Sigmoid colon (tissue), 7 donors: ENCODE data around the gene RNF182. TPM values are rescaled to one million over a fixed set of nuclear protein-coding genes. Genes with fewer than 3 reads are reported as not detected.
"Not testable (repeated sequence)": the region's sequence is repeated elsewhere in the genome, so short reads cannot be mapped to it uniquely, and the experiment has no call there.

Source experiments
- DNase-seq: peaks from one replicate; pipeline ENCODE4 v3.0.0-alpha.2; 2019
- H3K27ac ChIP-seq, 4 donors: fragments of 200-600 bp; sonication (generic); one replicate each; pipeline ENCODE4 v1.5.1; 2016 to 2019; ENCODE audit warnings: mild to moderate bottlenecking in 1 of 4
- H3K27me3 ChIP-seq, 3 donors: fragments of 200-600 bp; sonication (generic); one replicate each; pipeline ENCODE4 v1.5.1; 2019; ENCODE audit warnings: mild to moderate bottlenecking in 1 of 3
- H3K36me3 ChIP-seq, 4 donors: fragments of 200-600 bp; sonication (generic); one replicate each; pipeline ENCODE4 v1.5.1; 2016 to 2019
- H3K4me1 ChIP-seq, 4 donors: fragments of 200-600 bp; sonication (generic); one replicate each; pipeline ENCODE4 v1.5.1; 2017 to 2019
- H3K4me3 ChIP-seq, 4 donors: fragments of 200-600 bp; sonication (generic); one replicate each; pipeline ENCODE4 v1.5.1; 2017 to 2019; ENCODE audit warnings: mild to moderate bottlenecking in 2 of 4, moderate library complexity in 1 of 4
- H3K9me3 ChIP-seq, 4 donors: fragments of 200-600 bp in 3 of 4; sonication (generic) in 3 of 4; one replicate each; pipeline versions ENCODE4 v1.5.1 to v1.6.1; 2013 to 2019
- CTCF ChIP-seq, 4 experiments: fragments of 450-650 bp in 3 of 4; fragments of 200-600 bp in 1 of 4; IDR thresholded peaks; one replicate each; pipeline ENCODE4 v1.5.1; 2016 to 2019; ENCODE audit warnings: antibody characterized with exemption in 4 of 4, mild to moderate bottlenecking in 3 of 4, moderate library complexity in 2 of 4
- EP300 ChIP-seq, 4 donors: sonication (generic); formaldehyde crosslinking; IDR thresholded peaks; one replicate each; pipeline ENCODE4 v1.6.1; 2017; ENCODE audit warnings: antibody characterized with exemption in 4 of 4
- POLR2A ChIP-seq, 2 donors: fragments of 450-650 bp; IDR thresholded peaks; one replicate each; pipeline ENCODE4 v1.6.1; 2016; ENCODE audit warnings: antibody characterized with exemption in 2 of 2, mild to moderate bottlenecking in 2 of 2, moderate library complexity in 2 of 2
- POLR2AphosphoS5 ChIP-seq, 4 donors: sonication (generic); formaldehyde crosslinking; IDR thresholded peaks; one replicate each; pipeline ENCODE4 v1.6.1; 2017; ENCODE audit warnings: antibody characterized with exemption in 4 of 4
- WGBS, 2 donors: extraction: QIAGEN DNeasy Blood & Tissue Kit; methylation state at CpG; one replicate each; pipeline ENCODE4 v1.1.7; 2013; 5-methylcytosine and 5-hydroxymethylcytosine counted together
- intact Hi-C: fragments of 100-400 bp; cut with DNase I; formaldehyde crosslinking; loops from one replicate; pipeline ENCODE4 v1.15.1; 2023
- polyA plus RNA-seq, 3 donors: library from polyadenylated mRNA; stranded (reverse); fragments of 200-250 nt; gene quantifications; one replicate each; pipeline ENCODE4 v1.2.3, GENCODE V29; 2013
- total RNA-seq, 4 donors: library from RNA; depleted of rRNA; stranded (reverse); fragments of >200 nt; gene quantifications; one replicate each; pipeline ENCODE4 v1.1.0, GENCODE V29; 2016
- donor health status: healthy with polysubstance abuse.
- donor health status: Bipolar disorder and iron deficiency.
- donor health status: healthy.

Gene RNF182
- total and polyA plus RNA-seq, 7 donors, result 0.06 to 0.71 (median 0.28) TPM; not detected in 2

GRCh38 chr6:13971303-13971702 is 46.6 kb downstream of the RNF182 start:
- DNase-seq, result no peak
- H3K27ac ChIP-seq, result no peak overlapping the region
- no peak overlapping the region for H3K4me3 ChIP-seq
- H3K4me1 ChIP-seq, result no peaks in the 10 kb centered on the region
- no peaks in the 10 kb centered on the region for H3K36me3 ChIP-seq
- H3K9me3 ChIP-seq, result peaks cover 0 to 21% (median 2%) of the 10 kb centered on the region in 4 donors
- no peak for TF ChIP-seq EP300 (IDR thresholded peaks at IDR 0.05)
- TF ChIP-seq POLR2AphosphoS5 (IDR thresholded peaks at IDR 0.05), result no peak
- TF ChIP-seq CTCF (IDR thresholded peaks at IDR 0.05), result no peak
- TF ChIP-seq POLR2A (IDR thresholded peaks at IDR 0.05), result no peak
- H3K27me3 ChIP-seq, result no peaks in the 10 kb centered on the region
- WGBS, 2 donors, result 77 to 80% methylated on average over 3 of the region's 3 CpGs
- intact Hi-C loops, result no loop called here

- H3K27ac ChIP-seq, intact Hi-C loops, H3K27me3 ChIP-seq, H3K4me3 ChIP-seq, H3K36me3 ChIP-seq, DNase-seq, H3K4me1 ChIP-seq: not testable (repeated sequence)
- H3K9me3 ChIP-seq, result peaks cover 0 to 21% (median 2%) of the 10 kb centered on the region in 4 donors
- 71 to 86% methylated on average over 3 of the region's 3 CpGs for WGBS, 2 donors
Measured at GRCh38 chr6:13972602-13973001, 47.9 kb downstream of the RNF182 start.

GRCh38 chr6:13973422-13973821 is 48.7 kb downstream of the RNF182 start:
- 93 to 94% methylated on average over 3 of the region's 3 CpGs for WGBS, 2 donors
- intact Hi-C loops, H3K4me1 ChIP-seq, H3K27ac ChIP-seq, H3K27me3 ChIP-seq, H3K4me3 ChIP-seq, DNase-seq, H3K36me3 ChIP-seq: not testable (repeated sequence)
- peaks cover 0 to 21% (median 2%) of the 10 kb centered on the region in 4 donors for H3K9me3 ChIP-seq

GRCh38 chr6:13978102-13978640 is 53.4 kb downstream of the RNF182 start:
- H3K27ac ChIP-seq, result no peak overlapping the region
- no peak for TF ChIP-seq POLR2A (IDR thresholded peaks at IDR 0.05)
- TF ChIP-seq EP300 (IDR thresholded peaks at IDR 0.05), result no peak
- no peak for TF ChIP-seq CTCF (IDR thresholded peaks at IDR 0.05)
- TF ChIP-seq POLR2AphosphoS5 (IDR thresholded peaks at IDR 0.05), result no peak
- H3K27me3 ChIP-seq, result no peaks in the 10 kb centered on the region
- intact Hi-C loops, result no loop called here
- no peak for DNase-seq
- no peaks in the 10 kb centered on the region for H3K36me3 ChIP-seq
- 75 to 93% methylated on average over 6 of the region's 6 CpGs for WGBS, 2 donors
- H3K9me3 ChIP-seq, result peaks cover 0 to 8% (median 0%) of the 10 kb centered on the region in 4 donors
- no peak overlapping the region for H3K4me3 ChIP-seq
- no peaks in the 10 kb centered on the region for H3K4me1 ChIP-seq

- H3K36me3 ChIP-seq, result no peaks in the 10 kb centered on the region
- no peak overlapping the region for H3K27ac ChIP-seq
- intact Hi-C loops, result no loop called here
- H3K4me1 ChIP-seq, result no peaks in the 10 kb centered on the region
- TF ChIP-seq POLR2AphosphoS5 (IDR thresholded peaks at IDR 0.05) (no peak), POLR2A (IDR thresholded peaks at IDR 0.05) (no peak), CTCF (IDR thresholded peaks at IDR 0.05) (no peak), EP300 (IDR thresholded peaks at IDR 0.05) (no peak)
- H3K9me3 ChIP-seq, result peaks cover 0 to 3% (median 0%) of the 10 kb centered on the region in 4 donors
- 55 to 82% methylated on average over 2 of the region's 2 CpGs for WGBS, 2 donors
- no peak overlapping the region for H3K4me3 ChIP-seq
- DNase-seq, result no peak
- no peaks in the 10 kb centered on the region for H3K27me3 ChIP-seq
Measured at GRCh38 chr6:13978787-13979186, 54.0 kb downstream of the RNF182 start.
